ENCODE results near the gene TMED4.
A peak's percentile ranks its signal among the peaks of the same experiment; 100 is the strongest.

GRCh38 chr7:44625526-44626471 lies 43.8 kb upstream of the TMED4 start:
- no peak for TF ChIP-seq CTCF (IDR thresholded peaks at IDR 0.05)
- TF ChIP-seq POLR2AphosphoS5 (IDR thresholded peaks at IDR 0.05; ENCODE audit: low read depth, low read length): no peak
- no peak for TF ChIP-seq RAD21 (IDR thresholded peaks at IDR 0.05; ENCODE audit: low read length)
- TF ChIP-seq REST (IDR thresholded peaks at IDR 0.05; ENCODE audit: low read depth, low read length): no peak
- peak; percentile 64; the same call in 1 of the 2 replicates for TF ChIP-seq RFX5 (IDR thresholded peaks at IDR 0.05; ENCODE audit: low read length)
- TF ChIP-seq SIN3A (IDR thresholded peaks at IDR 0.05; ENCODE audit: borderline replicate concordance, low read depth, low read length): no peak
- TF ChIP-seq CHD2 (IDR thresholded peaks at IDR 0.05; ENCODE audit: low read length, partially characterized antibody): no peak
- TF ChIP-seq ZBTB33 (IDR thresholded peaks at IDR 0.05; ENCODE audit: borderline replicate concordance, low read depth): no peak
- TF ChIP-seq USF2 (IDR thresholded peaks at IDR 0.05; ENCODE audit: borderline replicate concordance, low read depth, low read length): no peak
- no peak for TF ChIP-seq MEF2A (IDR thresholded peaks at IDR 0.05; ENCODE audit: borderline replicate concordance, low read depth)

Data from SK-N-SH (cell line).